HCT116 (cell line): ENCODE results near the gene GRIA4.

Experiments
- ATF3 ChIP-seq: IDR thresholded peaks from 2 replicates; pipeline ENCODE4 v1.6.1; 2012
- ELF1 ChIP-seq: IDR thresholded peaks from 2 replicates; pipeline ENCODE4 v1.6.1; 2012; ENCODE audit warnings: low read depth, borderline replicate concordance
- FOSL1 ChIP-seq: IDR thresholded peaks from 2 replicates; pipeline ENCODE4 v1.6.1; 2012; ENCODE audit warnings: low read depth
- POLR2A ChIP-seq: IDR thresholded peaks from 2 replicates; pipeline ENCODE4 v1.7.0; 2011; ENCODE audit warnings: borderline replicate concordance; ENCODE audit not compliant: insufficient read depth, insufficient read length; ENCODE audit errors: extremely low read depth
- POLR2AphosphoS5 ChIP-seq: IDR thresholded peaks from 2 replicates; pipeline ENCODE4 v1.6.1; 2011; ENCODE audit warnings: mild to moderate bottlenecking, low read depth, low read length, moderate library complexity
- SRF ChIP-seq: IDR thresholded peaks from 2 replicates; pipeline ENCODE4 v1.6.1; 2012; ENCODE audit warnings: low read depth
- TF ChIP-seq, protein P1 (sequence below), 3 experiments: fragments of 200-600 bp in 1 of 3; sonication (generic) in 1 of 3; IDR thresholded peaks in 2 of 3; conservative IDR thresholded peaks in 1 of 3; 2 replicates each; pipeline ENCODE4 v1.5.1; 2012 to 2017; ENCODE audit warnings: low read depth in 2 of 3, low read length in 2 of 3, antibody characterized with exemption in 1 of 3, borderline replicate concordance in 1 of 3, control low read depth in 1 of 3, mild to moderate bottlenecking in 1 of 3, mixed read lengths in 1 of 3, mixed run types in 1 of 3, moderate library complexity in 1 of 3; ENCODE audit not compliant: insufficient read depth in 1 of 3

DNA sequence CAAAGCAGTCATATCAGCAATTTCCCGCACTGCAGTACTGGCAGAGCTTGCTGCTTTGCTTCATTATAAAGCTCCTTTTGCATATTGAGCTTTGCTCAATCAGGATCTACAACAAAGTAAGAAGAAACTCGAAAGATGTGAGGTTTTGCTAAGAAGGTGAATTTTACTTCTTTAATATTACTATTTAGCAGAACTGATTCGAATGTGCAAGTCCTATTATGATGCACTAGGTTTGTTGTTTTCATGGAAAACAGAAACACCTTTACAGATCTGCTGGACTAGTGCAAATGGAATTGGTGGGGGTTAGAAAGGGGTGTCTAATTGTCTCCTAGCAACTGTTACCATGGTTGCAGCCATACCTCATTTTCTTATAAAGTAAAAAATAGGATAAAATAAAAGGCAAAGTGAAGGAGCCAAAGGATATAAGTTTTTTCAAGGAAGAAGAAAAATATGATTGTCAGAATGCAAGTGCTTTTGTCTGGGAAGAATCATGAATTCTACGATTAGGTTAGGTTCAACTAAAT lies 259.0 kb downstream of the GRIA4 start:
- TF ChIP-seq SRF = no peak
- TF ChIP-seq POLR2A = no peak
- TF ChIP-seq, protein P1, sequence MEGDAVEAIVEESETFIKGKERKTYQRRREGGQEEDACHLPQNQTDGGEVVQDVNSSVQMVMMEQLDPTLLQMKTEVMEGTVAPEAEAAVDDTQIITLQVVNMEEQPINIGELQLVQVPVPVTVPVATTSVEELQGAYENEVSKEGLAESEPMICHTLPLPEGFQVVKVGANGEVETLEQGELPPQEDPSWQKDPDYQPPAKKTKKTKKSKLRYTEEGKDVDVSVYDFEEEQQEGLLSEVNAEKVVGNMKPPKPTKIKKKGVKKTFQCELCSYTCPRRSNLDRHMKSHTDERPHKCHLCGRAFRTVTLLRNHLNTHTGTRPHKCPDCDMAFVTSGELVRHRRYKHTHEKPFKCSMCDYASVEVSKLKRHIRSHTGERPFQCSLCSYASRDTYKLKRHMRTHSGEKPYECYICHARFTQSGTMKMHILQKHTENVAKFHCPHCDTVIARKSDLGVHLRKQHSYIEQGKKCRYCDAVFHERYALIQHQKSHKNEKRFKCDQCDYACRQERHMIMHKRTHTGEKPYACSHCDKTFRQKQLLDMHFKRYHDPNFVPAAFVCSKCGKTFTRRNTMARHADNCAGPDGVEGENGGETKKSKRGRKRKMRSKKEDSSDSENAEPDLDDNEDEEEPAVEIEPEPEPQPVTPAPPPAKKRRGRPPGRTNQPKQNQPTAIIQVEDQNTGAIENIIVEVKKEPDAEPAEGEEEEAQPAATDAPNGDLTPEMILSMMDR (IDR thresholded peaks at IDR 0.05 in 2 of 3, conservative IDR thresholded peaks at IDR 0.05 in 1 of 3; ENCODE audit: borderline replicate concordance in 1 of 3, insufficient read depth in 1 of 3, low read depth in 2 of 3, low read length in 2 of 3) = no peak
- TF ChIP-seq ATF3 = no peak
- TF ChIP-seq ELF1 = no peak
- TF ChIP-seq POLR2AphosphoS5 = no peak
- no peak for TF ChIP-seq FOSL1
